ELF-1 (cell line): ENCODE data around the gene B3GNT7.
"Not testable (repeated sequence)": the region's sequence is repeated elsewhere in the genome, so short reads cannot be mapped to it uniquely, and the experiment has no call there.

Experiments used
- DNase-seq: peaks from one replicate; pipeline ENCODE4 v3.0.0-alpha.2; 2016; ENCODE audit warnings: low read depth, low spot score

The B3GNT7 gene

DNA sequence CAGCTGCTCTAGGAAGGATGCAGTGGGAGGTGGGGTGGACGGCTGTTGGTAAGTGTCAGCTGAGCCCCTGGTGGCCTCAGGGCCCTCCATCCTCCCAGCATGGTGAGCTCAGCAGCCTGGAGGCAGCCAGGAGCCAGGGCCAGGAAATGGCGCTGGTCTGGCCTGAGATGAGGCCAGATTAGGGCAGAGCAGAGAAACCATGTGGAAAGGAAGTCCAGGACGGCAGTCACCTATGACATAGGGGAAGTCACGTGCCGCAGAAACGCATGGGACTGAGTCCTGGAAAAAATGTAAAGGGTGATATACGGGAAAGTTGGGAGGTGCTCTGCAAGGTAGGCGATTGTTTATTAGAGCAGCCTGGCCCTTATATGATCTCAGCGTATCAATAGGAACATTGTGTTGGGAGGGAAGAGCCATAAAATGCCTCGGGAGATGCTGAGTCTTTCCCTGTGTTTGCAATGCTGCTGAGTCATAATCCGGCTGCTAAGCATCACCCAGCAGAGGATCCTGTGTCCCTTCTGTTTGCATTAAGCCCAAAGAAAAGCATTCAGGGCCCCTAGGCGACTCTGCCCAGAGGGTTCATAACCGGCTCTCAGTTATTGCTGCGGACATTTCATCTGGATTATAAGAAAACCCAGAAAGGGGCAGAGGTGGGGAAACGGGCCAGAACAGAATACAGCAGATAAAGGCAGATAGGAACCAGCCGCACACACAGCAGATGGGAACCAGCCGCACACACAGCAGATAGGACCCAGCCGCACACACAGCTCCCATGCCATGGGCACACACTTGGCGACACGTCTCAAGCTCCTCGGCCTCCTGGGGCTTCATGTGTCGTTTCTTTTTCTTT lies 30.3 kb upstream of the B3GNT7 start:
- DNase-seq: peak; percentile 90

DNA sequence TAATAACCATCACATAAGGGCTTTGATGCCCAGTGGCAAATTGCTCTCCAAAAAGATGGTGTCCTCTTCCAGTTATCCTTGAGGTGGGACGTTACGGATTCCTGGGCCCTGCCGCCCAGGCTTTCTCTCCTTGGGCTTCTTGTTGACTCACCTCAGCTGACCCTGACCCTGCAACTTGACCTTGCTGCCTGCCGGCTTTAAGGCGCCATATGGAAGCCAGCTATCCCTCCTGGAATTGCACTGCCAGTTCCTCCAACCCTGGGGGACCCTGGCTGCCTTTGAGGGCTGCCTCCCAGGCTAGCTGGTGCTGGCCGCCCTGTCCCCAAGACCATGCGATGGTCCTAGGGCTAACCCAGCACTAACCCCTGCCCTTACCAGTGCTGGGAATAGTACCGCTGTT lies 28.3 kb upstream of the B3GNT7 start:
- no peak for DNase-seq

DNA sequence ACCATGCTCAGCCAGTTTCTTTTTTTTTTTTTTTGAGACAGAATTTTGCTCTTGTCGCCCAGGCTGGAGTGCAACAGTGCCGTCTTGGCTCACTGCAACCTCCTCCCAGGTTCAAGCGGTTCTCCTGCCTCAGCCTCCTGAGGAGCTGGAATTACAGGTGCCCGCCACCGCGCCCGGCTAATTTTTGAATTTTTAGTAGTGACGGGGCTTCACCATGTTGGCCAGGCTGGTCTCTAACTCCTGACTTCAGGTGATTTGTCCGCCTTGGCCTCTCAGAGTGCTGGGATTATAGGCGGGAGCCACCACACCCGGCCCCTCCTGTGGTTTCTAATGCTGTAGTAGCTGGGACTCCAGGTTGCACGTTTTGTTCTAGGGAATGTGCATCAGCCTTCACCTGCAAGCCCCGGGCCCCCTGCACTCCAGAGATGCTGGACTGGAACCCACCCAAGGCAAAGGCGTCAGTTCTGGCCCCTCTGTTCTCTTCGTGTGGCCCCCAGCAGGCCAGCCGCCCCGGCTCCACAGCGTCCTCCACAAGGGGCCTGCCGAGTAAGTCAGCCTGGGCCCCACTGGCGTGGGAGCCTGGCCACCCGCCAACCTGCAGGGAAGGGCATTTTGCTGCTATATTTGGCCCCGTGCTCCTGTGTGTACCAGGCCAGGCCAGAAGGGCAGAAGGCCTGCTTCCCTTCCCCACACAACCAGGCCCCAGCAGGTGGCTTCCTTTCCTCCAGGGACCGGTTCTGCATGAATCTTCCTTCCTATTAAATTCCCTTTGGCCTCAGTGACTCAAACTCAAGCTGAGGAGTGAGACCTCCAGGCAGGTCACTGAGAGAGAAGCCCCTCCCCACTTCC lies 25.7 kb upstream of the B3GNT7 start:
- peak; percentile 86 for DNase-seq

DNA sequence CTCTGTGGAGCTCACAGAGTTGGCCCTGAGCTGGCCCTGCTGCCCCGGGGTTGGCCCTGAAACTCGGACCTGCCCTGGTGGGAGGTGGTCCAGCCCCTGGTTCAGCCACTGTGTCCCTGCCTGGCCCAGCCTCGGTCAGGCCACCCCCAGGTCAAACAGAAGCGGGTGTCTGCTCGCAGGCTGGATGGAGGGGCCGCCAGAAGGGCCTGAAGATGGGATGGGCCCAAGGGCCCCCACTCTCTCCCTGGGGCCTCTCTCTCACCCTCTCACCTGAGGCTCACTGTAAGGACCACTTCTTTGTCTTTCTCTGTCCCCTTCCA lies 25.1 kb upstream of the B3GNT7 start:
- no peak for DNase-seq

DNA sequence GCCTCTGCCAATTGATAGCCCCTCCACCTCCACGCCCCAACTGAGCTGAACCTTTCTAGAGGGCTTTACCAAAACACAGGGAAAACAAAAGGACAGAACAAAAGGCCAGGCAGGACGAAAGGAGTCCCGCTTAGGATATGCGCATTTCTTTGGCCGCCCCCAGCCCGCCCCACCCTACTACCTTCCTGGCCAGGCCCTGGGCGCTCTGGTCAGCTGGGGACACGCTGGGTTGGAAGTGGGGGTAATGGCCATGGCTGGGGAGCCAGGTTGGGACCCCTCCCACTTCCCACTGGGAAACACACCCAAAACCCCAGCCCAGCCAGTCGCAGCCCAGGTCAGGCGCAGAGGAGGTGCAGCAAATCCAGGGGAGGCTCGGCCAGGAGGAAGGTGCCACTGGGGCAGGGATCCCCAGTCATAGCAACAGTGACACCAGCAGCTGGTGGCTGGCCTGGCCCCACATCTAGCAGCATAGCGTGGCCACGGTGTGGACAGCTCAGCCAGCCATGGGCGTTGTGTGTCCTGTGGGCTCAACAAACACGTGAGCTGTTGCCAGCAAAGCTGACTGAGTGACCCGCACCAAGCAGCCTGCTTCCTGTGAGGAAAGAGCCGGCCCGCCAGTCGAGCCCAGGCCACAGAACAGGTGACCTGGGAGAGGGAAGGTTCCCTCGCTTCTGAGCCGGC lies 24.6 kb upstream of the B3GNT7 start:
- peak; percentile 89 for DNase-seq

DNA sequence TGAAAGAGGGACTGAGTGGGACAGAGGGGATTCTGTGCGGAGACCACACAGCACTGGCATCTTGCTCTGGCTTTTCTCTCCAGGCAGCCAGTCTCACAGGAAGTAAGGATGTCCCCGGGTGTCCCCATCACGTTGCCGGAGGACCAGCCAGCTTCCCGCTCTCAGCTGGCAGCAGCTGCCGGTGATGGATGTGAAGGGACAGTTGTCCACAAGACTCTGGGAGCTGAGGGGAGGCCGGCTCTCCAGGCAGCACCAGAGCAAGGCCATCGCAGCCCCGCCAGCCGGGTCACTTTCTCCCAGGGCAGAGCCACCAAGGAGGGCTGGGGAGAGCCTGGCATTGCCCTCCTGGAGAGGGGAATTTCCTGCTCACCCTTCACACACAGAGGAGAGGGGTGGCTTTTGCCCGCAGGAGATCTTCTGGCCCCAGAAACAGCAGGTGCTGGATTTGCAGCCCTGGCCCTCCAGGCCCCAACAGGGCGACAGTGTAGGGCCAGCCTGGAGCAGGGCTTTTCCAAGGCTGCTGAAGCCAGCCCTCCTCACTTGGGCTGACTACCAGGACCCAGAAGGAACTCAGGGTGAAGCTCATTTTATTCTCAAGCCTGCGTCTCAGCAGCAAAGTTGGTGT lies 24.0 kb upstream of the B3GNT7 start:
- DNase-seq: no peak

DNA sequence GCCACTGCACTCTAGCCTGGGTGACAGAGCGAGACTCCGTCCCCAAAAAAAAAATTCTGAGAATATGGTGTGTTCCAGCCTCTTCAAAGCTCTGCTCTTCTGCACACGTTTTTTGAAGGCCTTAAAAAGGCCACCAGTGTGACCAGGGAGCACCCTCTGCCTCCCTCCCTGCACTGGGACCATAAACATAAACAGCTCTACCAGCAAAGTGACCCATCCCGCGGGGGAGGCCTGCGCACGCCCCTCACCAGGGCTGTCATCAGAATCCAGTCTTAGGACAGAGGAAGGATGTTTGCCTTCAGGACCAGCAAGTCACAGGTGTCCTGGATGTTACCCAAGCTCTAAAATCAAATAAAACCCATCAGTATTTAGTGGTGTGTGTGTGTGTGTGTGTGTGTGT lies 23.2 kb upstream of the B3GNT7 start:
- DNase-seq: no peak

DNA sequence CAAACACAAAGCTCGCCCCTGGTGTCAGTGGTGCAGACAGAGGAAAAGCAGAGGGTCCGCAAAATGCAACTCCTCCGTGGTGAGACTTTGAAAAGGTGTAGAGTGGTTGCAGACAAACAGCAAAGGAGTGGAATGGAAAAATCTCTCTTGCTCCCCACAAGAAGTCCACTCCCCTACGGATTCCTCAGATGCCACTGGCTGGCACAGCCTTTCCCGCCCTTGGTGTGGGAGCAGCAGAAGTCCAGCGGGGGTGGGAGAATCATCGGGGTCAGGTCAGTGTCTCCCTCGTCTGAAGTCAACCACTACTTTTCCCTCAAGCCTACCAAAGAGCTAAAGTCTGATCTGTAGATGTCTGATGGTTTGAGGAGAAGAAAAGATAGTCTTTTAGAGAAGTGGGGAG lies 22.3 kb upstream of the B3GNT7 start:
- DNase-seq: no peak

DNA sequence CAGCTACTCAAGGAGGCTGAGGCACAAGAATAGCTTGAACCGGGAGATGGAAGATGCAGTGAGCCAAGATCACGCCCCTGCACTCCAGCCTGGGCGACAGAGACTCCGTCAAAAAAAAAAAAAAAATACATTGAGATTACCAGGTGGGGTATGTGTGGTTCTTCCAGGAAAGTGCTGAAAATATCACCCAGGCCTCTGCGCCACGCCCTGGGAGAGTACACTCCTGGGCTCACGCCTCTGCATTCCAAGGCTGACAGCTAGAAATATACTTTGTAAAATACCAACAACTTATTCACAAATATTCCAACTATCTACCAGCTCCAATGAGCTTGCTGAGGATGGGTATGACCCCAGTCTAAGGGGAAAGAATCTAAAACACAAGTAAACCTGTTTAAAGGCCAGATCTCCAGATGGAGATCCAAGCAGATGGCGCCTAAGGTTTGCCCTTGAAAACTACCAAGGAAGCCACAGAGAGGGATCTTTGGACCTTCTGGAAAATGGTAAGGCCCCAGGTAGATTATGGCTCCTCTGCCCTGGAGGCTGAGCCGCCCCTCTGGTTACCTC lies 21.6 kb upstream of the B3GNT7 start:
- DNase-seq: no peak

DNA sequence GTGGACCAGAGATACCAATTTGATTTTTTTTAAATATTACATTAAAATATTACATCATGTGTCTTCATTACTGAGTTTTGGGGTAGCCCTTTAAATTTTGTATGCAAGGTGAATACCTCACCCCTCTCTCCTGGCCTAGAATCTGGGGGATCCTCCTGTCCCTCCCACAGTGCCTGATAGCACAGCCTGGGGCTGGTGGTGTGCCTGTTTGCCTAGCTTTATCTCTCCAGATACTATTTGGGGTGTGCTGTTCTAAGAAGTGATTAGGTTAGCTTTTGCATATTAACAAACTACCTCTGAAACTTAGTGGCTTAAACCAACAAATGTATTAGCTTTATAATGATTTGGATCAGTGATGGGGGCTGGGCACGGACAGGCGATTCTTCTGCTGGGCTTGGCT lies 20.7 kb upstream of the B3GNT7 start:
- no peak for DNase-seq

DNA sequence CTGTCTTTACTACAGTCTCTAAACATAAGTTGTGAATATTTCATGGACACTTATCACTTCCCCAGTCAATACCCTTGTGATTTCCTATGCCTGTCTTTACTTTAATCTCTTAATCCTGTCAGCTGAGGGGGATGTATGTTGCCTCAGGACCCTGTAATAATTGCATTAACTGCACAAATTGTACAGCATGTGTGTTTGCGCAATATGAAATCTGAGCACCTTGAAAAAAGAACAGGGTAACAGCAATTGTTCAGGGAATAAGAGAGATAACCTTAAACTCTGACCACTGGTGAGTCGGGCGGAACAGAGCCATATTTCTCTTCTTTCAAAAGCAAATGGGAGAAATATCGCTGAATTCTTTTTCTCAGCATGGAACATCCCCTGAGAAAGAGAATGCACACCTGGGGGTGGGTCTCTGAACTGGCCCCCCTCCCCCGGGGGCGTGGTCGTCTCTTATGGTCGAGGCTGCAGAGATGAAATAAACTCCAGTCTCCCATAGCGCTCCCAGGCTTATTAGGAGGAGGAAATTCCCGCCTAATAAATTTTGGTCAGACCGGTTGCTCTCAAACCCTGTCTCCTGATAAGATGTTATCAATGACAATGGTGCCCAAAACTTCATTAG lies 19.4 kb upstream of the B3GNT7 start:
- not testable (repeated sequence) for DNase-seq

DNA sequence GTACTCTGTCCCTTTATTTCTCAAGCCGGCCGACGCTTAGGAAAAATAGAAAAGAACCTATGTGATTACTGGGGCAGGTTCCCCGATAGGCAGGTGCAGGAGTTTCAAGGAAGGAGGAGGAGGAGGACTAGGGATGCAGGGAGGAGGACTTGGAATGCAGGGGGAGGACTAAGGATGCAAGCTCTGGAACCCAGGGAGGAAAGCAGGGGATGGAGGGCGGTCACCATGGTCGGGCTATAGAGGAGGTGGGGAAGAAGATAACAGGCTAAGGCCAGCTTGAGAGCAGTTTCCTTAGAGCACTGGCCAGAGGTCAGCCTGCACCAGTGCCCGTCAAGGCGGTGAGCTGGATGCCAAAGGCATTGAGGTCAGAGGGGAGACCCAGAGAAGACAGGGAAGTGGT lies 18.7 kb upstream of the B3GNT7 start:
- DNase-seq: peak; percentile 43

DNA sequence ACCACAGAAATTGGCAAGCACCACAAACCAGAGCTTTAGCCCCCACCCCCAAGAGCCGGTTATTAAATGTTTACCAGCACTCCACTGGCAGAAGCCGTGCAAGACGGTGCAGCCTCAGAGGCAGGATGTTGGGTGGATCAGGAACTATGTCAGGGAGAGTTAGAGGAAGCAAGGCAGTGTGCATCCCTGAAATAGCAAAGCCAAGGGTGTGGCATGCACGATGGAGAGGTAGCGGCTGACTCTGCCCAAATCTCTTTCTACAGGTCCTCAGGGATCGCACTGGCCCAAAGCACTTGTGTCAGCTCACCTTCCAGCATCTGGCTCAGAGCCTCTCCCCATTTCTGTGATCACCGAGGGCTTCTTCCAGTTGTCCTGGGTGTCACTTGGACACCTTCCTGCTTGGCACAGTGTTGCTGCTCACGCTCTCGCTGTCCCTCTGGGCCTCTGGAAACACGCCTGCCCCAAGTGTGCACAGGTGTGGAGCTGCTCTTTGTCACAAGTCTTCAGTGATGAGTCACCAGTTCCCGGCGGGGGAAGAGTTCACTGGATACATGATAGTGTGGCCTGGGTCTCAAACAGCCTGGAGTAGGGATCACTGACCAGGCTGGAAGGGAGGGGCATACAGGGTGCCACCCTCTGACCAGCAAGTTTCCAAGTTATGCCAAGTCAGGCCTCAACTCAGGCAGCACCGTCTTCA lies 17.3 kb upstream of the B3GNT7 start:
- peak; percentile 52 for DNase-seq

DNA sequence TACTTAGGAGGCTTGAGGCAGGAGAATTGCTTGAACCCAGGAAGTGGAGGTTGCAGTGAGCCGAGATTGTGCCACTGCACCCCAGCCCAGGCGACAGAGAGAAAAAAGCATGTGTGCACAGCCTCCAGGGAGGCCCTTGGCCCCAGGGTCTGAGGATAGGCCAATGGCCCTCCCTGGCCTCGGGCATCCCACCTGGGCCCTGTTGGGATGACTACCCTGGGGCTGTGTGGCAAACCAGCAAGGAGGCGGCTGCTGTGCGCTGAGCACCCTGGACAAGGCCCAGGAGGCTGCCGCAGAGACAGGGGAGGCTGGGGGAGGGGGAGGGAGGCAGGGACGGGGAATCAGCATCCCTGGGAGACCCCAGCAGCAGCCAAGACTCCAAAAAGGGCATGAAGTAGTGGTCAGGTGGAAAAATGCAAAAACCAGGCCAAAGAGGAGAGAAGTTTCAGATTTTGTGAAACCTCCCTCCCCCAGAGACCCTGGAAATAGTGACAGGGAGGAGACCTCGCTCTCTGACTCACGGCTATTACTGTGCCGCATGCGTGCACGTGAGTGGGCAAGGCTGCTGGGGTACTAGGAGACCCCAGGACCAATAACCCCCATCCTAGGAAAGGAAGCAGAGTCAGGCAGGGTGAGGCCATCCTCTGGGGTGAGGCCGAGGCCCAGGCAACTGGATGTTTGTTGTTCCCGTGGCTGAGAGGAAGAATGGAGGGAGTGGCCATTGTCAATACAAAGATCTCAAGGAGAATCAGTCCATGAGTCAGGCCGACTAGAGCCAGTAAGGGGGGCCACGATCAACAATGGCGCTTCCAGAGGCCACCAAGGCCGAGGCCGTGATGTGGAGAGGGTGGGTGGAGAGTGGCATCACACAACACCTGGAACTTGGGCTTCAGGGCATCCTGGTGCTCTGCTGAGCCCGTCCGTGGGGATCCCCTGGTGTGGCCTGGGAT lies 16.0 kb upstream of the B3GNT7 start:
- DNase-seq: no peak

DNA sequence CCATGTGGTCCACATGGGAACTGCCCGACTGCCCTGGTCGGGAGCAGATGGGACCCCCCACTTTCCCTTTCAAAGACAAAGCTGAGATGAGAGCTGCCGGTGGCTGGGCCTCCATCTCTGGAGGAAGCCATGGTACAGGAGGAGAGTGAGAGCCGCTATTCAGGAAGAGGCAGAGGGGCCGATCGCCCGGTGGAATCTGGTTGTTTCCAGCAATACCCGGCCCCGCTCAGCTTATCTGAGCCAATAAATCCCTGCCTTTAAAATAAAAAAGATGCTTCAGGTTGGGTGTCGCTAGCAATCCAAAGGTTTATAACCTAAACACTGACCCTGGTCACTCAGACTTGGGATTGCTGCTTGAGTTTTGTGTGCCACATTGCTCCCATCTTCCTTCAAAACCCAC lies 15.2 kb upstream of the B3GNT7 start:
- DNase-seq: no peak

DNA sequence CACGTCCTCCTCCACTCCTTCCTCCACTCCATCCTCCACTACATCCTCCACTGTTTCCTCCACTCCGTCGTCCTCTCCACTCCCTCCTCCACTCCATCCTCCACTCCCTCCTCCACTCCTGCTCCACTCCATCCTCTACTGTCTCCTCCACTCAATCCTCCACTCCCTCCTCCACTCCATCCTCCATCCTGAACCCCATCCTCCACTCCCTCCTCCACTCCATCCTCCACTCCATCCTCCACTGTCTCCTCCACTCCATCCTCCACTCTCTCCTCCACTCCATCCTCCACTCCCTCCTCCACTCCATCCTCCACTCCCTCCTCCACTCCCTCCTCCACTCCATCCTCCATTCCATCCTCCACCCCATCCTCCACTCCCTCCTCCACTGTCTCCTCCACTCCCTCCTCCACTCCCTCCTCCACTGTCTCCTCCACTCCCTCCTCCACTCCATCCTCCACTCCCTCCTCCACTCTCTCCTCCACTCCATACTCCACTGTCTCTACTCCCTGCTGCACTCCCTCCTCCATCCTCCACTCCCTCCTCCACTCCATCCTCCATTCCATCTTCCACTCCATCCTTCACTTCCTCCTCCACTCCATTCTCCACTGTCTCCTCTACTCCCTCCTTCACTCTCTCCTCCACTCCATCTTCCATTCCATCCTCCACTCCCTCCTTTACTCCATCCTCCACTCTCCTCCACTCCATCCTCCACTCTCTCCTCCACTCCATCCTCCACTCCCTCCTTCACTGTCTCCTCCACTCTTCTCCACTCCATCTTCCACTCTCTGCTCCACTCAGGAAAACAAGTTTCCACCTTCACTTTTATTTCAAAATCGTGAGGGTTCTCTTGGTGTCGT lies 14.3 kb upstream of the B3GNT7 start:
- no peak for DNase-seq

DNA sequence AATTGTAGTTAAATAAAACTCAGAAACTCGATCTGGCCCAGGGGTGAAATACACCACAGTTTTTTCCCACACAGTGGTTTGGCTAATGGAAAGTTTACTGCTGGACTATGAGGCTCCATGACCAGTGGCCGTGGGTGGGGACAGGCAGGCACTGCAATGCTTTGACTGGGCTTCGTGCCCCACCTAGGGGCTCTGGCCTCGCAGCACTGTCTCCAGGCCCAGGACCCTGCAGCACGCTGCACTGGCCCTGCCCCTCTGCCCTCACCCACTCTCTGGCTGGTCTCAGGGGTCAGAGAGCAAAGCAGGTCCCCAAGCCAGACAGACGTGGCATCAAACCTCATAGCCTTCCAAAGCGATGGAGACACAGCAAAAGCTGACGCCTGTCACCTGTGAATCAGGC lies 13.4 kb upstream of the B3GNT7 start:
- no peak for DNase-seq

DNA sequence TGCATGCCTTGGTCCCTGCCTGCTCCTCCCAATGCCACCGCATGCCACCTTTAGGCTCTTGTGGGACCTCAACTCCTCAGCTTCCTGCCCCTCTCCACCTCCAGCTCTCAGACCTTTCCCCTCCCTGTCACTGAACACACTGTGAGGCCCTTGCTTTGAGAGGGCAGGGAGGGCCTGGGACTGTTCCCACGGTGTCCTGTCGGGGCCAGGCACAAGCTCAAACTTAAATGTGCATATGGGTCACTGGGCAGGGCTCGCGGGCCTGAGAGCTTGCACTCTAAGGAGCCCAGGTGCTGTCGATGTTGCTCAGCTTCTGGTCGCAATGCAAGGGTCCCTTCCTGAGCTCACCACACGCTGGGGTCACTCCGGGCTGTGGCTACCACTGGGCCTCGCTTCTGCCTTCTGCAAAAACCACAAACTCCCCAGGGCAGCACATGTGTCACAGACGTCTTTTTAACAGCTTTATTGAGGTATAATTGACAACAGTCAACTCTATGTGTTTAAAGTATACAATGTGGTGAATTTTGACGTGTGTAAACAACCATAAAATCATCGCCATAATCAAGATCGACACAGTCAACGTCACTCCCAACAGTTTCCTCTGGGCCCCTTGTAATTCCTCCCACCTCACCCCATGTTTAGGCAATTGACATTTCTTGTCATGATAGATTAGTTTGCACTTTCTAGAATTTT lies 11.9 kb upstream of the B3GNT7 start:
- DNase-seq: no peak
